Measurements from ENCODE around the gene TENM4.

Gene TENM4

GRCh38 chr11:79336797-79337517 is 103.9 kb downstream of the TENM4 start:
- no peak for DNase-seq

DNA sequence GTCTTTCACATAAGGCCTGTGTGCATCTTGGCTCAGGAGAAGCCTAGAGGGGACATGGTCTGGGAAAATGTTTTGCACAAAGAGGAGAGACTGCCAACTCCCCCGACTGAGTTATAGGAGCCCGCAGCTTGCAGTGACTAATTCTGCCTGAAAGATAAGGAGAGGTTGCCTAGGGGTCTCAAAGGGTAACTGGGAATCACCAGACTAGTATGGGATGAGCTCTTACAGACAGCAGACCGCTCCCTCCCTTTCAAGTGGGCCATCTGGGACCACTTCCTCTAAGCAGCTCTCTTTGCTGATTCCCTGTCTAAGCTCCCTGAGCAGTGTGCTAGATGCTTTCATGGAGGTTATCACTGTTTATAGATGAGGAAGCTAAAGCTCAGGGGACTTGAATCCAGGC is 105.1 kb downstream of the TENM4 start:
- no peak for DNase-seq

GRCh38 chr11:79333355-79333754 is 107.5 kb downstream of the TENM4 start:
- no peak for DNase-seq

DNA sequence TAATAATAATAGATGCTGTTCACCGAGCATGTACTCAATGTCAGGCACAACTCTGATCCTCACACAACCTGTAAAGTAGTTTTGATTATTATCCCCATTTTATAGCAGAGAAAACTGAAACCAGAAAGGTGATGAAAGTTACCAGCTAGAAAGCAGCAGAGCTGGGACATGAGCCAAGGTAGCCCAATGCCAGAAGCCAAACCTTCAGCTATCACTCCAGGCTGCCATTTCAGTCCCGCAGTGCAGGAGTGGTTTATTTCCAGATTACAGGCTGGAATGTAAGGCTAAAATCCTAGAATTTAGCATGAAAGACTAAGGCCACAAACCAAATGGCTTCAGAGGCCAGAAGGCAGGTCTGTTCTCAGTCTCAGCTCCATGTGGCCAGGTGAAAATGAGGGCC is 108.8 kb downstream of the TENM4 start:
- DNase-seq, result no peak

- no peak for DNase-seq
These were observed 109.5 kb downstream of the TENM4 start for GRCh38 chr11:79331203-79331901.

- DNase-seq, result no peak
These were observed 110.2 kb downstream of the TENM4 start for GRCh38 chr11:79330651-79331050.

- no peak for DNase-seq
These were observed 111.3 kb downstream of the TENM4 start for GRCh38 chr11:79329561-79329960.

GRCh38 chr11:79328402-79328801 is 112.4 kb downstream of the TENM4 start:
- DNase-seq, result no peak

DNA sequence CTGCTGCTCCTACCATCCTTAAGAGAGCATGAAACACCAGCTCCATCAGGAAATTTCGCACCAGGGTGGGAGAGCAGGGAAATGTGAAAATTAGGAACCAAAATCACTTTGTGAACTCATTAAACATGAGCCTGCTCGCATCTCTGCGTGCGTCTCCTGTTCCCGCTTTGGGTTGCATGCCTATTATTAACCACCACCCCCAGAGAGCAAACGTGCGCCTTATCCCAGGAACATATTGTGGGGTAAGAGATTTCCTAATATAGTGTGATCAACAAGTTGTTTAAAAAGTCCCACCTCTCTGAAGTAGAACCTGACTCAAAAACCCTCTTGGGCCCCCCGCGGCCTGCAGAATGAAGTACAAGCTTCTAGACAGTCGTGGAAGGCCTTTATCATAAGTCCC is 115.0 kb downstream of the TENM4 start:
- DNase-seq, result no peak

- no peak for DNase-seq
These were observed 119.6 kb downstream of the TENM4 start for GRCh38 chr11:79321263-79321662.

GRCh38 chr11:79314906-79315689 is 125.7 kb downstream of the TENM4 start:
- no peak for DNase-seq

GRCh38 chr11:79313530-79313913 is 127.3 kb downstream of the TENM4 start:
- DNase-seq, result no peak

GRCh38 chr11:79312617-79313529 is 128.0 kb downstream of the TENM4 start:
- DNase-seq, result no peak

GRCh38 chr11:79311461-79311860 is 129.4 kb downstream of the TENM4 start:
- DNase-seq, result no peak

DNA sequence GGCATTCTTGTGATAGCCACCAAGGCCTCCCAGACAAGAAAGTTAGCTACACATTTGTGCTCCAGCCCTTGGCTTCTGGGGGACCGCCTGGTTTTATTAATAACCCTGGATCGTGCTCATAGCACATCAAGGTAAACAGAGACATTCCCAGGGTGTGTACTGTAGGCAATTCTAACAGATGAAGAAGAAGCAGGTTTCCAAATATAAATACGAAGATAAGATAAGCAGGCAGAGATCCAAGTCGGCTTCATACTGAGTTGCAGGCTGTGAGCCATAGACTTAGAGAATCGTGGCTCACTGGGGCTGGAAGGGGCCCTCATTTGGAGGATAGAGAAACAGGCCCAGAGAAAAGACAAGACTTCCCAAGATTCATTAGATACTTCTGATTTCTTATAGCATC is 131.4 kb downstream of the TENM4 start:
- no peak for DNase-seq

- DNase-seq, result no peak
These were observed 132.4 kb downstream of the TENM4 start for GRCh38 chr11:79308429-79308828.

DNA sequence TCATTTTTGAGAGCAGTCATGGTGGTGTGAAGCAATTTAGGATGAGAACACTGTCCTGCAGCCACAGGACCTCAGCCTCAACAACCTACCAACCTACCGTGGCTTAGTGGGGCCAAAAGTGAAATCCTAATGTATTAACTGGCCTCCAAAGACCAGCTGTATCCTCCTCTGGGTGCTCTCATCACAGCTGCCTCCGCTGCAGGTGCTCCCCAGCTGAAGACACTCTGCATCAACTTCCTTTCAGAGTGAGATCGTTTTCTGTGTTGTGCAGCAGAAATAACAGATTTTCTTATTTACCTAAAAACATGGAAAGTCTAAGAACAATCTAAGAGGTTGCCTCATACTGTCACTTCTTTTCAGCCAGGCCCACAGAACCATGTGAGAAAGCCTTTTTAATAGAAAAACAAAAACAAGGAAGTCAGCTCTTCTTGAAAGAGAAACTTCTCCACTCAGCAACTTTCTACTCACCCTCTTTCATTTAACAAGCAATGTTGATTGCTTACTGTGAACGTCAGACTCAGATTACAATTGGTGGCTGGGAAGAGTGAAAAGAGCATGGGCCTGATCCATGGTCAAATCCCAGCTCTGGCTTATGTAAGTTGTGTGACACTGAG is 136.1 kb downstream of the TENM4 start:
- DNase-seq, result no peak

- no peak for DNase-seq
These were observed 144.7 kb downstream of the TENM4 start for GRCh38 chr11:79296141-79296540.

DNA sequence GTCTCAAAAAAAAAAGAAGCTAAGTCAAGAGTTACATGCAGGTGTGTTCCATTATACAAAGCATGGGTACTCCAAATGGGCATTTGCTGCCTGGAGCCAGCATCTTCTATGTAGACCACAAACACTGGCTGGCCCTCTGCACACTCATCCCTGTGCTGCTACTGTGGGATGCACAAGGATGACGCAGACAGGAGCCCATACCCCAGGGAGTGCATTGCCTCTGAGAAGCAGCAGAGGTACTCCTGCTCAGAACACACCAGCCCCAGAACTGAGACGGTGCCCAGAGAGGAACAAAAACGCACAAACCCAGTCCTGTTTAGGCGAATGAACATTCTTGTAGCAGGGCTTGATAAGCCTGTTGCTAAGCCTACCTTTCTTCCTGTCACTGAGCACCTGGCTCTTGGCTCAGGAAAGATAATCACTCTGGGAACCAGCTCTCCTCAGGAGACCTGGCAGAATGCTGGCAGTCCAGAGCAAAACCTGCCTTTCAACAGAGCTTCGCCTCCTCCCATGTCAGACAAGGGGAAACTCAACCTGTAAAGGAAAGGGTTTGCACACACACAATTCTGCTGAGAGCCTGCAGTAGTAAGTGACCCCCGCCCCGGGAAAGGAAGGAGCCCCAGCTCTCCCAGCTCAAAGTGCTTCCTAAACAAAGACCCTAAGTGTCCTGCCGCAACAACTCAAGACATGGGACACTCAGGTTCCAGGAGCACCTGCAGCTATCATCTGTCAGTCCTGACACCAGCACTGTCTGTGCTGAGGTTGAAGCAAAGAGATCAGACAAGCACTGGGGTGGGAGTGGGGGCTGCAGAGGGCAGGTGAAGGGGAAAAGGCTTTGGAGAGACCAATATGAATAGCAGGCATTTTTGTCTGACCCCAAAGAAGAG is 145.7 kb downstream of the TENM4 start:
- DNase-seq, result no peak

GRCh38 chr11:79291948-79292347 is 148.9 kb downstream of the TENM4 start:
- DNase-seq, result no peak

DNA sequence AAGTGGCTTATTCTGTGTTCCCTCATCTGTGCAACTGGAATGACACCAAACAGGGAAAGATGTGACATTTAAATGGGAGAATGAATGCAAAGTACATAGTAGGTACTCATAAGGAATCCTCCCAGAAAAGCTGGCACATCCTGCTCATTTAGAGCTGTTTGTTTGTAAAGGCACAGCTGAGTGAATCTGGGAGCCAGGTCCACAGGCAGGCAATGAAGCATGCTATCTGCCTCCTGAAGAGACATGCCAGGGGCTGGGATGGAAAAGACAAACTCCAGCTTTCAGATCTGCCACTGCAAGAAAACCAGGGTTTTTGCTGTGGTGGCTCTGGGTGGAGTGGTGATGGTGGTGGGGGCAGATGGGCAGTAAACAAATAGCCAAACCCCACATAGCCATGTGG is 150.1 kb downstream of the TENM4 start:
- no peak for DNase-seq

Data from NCI-H1694 treated with DMSO at 0.1 percent for 48 hours (cell line).